HepG2 (cell line): ENCODE results near the gene TM7SF3. TPM values are rescaled to one million over a fixed set of nuclear protein-coding genes. Genes with fewer than 3 reads are reported as not detected.

ENCODE experiments used
- ATF6 ChIP-seq: sonication (generic); formaldehyde crosslinking; conservative IDR thresholded peaks from 2 replicates; pipeline ENCODE4 v1.4.0; 2020; ENCODE audit warnings: missing genetic modification reagents
- BCL3 ChIP-seq: sonication (generic); formaldehyde crosslinking; IDR thresholded peaks from 2 replicates; pipeline ENCODE4 v1.5.1; 2020; ENCODE audit warnings: mild to moderate bottlenecking, missing genetic modification reagents, moderate library complexity
- ETS1 ChIP-seq: sonication (generic); formaldehyde crosslinking; IDR thresholded peaks from 2 replicates; pipeline ENCODE4 v1.4.0; 2020; ENCODE audit warnings: missing genetic modification reagents
- MIER2 ChIP-seq: IDR thresholded peaks from 2 replicates; pipeline ENCODE4 v1.6.1; 2016; ENCODE audit warnings: missing biosample characterization, missing genetic modification reagents
- MNT ChIP-seq: fragments of 450-650 bp; IDR thresholded peaks from 2 replicates; pipeline ENCODE4 v1.6.1; 2016
- PLSCR1 ChIP-seq: sonication (generic); formaldehyde crosslinking; IDR thresholded peaks from 2 replicates; pipeline ENCODE4 v1.5.0; 2020; ENCODE audit warnings: missing genetic modification reagents, mild to moderate bottlenecking, borderline replicate concordance
- SAP130 ChIP-seq: IDR thresholded peaks from 2 replicates; pipeline ENCODE4 v1.6.1; 2016; ENCODE audit warnings: low read depth
- SKIL ChIP-seq: sonication (generic); formaldehyde crosslinking; IDR thresholded peaks from 2 replicates; pipeline ENCODE4 v1.8.0; 2022; ENCODE audit warnings: missing genetic modification reagents, mild to moderate bottlenecking, moderate library complexity, borderline replicate concordance
- ZBTB25 ChIP-seq: IDR thresholded peaks from 2 replicates; pipeline ENCODE4 v1.6.1; 2018; ENCODE audit warnings: missing genetic modification reagents
- ZNF264 ChIP-seq: sonication (generic); formaldehyde crosslinking; IDR thresholded peaks from 2 replicates; pipeline ENCODE4 v1.4.0; 2020; ENCODE audit warnings: missing genetic modification reagents
- ZNF367 ChIP-seq: sonication (generic); formaldehyde crosslinking; IDR thresholded peaks from 2 replicates; pipeline ENCODE4 v1.4.0; 2020; ENCODE audit warnings: missing genetic modification reagents, borderline replicate concordance
- ZNF468 ChIP-seq: sonication (generic); formaldehyde crosslinking; IDR thresholded peaks from 2 replicates; pipeline ENCODE4 v1.8.0; 2022; ENCODE audit warnings: mild to moderate bottlenecking, moderate library complexity, missing genetic modification reagents
- ZNF569 ChIP-seq: sonication (generic); formaldehyde crosslinking; IDR thresholded peaks from 2 replicates; pipeline ENCODE4 v1.5.0; 2020; ENCODE audit warnings: mild to moderate bottlenecking, missing genetic modification reagents, moderate library complexity, borderline replicate concordance
- ZNF574 ChIP-seq: sonication (generic); formaldehyde crosslinking; IDR thresholded peaks from 2 replicates; pipeline ENCODE4 v1.4.0; 2020; ENCODE audit warnings: missing genetic modification reagents
- polyA plus RNA-seq, 8 experiments: library from polyadenylated mRNA; depleted of rRNA in 3 of 8; stranded (reverse) in 7 of 8; unstranded in 1 of 8; fragments of >200 nt; fragmentation: Illumina TruSeq in 4 of 8; extraction: Trizol in 4 of 8; gene quantifications; 2 replicates each; pipeline versions ENCODE4 v1.2.1 to v1.2.3, GENCODE V29; 2011 to 2016; ENCODE audit warnings: low read depth in 4 of 8, missing spikeins in 1 of 8, mixed read lengths in 1 of 8; ENCODE audit not compliant: insufficient read depth in 1 of 8
- total RNA-seq, 5 experiments: library from RNA; depleted of rRNA; stranded (reverse); fragments of >200 nt; fragmentation: Illumina TruSeq; extraction: Trizol; gene quantifications; 2 replicates each; pipeline ENCODE4 v1.2.3, GENCODE V29; 2016; ENCODE audit warnings: low read depth in 1 of 5

The TM7SF3 gene
- total and polyA plus RNA-seq, 2 of the 13 experiments (the other 11 are each of a cell fraction or from before 2014, with no cell fraction given) = 116 to 142 TPM

- peak; percentile 16; the same call in 1 of the 2 replicates for TF ChIP-seq ZBTB25 (CRISPR knock-in tag)
- TF ChIP-seq ZNF574 (CRISPR knock-in tag) = peak; percentile 78
- TF ChIP-seq ZNF367 (CRISPR knock-in tag) = no peak
- TF ChIP-seq ETS1 (CRISPR knock-in tag) = peak; percentile 83; the same call in 1 of the 2 replicates
- no peak for TF ChIP-seq SKIL (CRISPR knock-in tag)
- no peak for TF ChIP-seq ZNF569
- 0 out of 2 replicates have a peak, but pooled peaks have one; percentile 32 for TF ChIP-seq ZNF264 (CRISPR knock-in tag)
- TF ChIP-seq MNT = no peak
- TF ChIP-seq BCL3 = peak; percentile 89; the same call in 1 of the 2 replicates
- no peak for TF ChIP-seq MIER2 (CRISPR knock-in tag)
- TF ChIP-seq SAP130 = peak; percentile 86
- TF ChIP-seq ZNF468 (CRISPR knock-in tag) = no peak
- no peak for TF ChIP-seq PLSCR1 (CRISPR knock-in tag)
- no peak for TF ChIP-seq ATF6
Measured at GRCh38 chr12:27014085-27014858, at the start of gene TM7SF3 (continued).
